HG03175 (cell line): Measurements from ENCODE around the gene COL17A1.
A peak's percentile ranks its signal among the peaks of the same experiment; 100 is the strongest.

Experiments
- ATAC-seq: cut with Tn5 transposase; IDR thresholded peaks from one replicate; pipeline ENCODE4 v1.9.1; 2021; ENCODE audit warnings: mild to moderate bottlenecking, moderate library complexity; ENCODE audit not compliant: unreplicated experiment

Gene COL17A1

GRCh38 chr10:103995134-103995533 lies 90.5 kb downstream of the COL17A1 start:
- ATAC-seq = no peak

DNA sequence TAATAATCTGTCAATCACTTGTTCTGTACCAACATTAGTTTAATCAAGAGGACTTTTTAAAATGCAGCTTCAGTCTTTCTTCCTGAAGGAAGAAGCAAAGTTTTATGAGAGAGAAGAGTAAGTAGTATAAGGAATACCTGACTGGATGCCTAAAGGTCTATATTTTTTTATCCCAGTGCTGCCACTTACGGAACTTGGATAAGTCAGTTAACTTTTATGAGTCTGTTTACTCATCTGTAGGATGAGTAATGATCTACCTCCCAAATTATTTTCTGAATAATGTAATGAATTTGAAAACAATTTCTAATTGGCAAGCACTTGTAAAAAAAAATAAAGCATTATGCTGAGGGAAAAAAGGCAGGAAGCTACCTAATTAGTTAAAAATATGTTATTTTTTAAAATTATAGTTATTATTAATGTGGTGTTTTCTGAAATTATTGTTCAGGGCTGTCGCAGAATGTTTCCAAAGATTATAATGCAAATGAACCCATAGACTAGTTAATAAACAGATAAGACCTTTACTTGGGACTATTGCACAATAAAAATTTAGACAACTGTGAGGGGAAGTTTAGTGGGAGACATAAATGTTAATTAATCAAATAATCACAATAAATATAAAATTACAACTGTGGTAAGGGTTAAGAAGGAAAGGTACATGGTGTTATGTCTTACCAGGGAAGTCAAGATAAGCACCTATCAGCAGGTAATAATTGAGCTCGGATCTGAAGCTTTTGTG lies 94.1 kb downstream of the COL17A1 start:
- ATAC-seq = no peak

GRCh38 chr10:103990531-103990930 lies 95.1 kb downstream of the COL17A1 start:
- no peak for ATAC-seq

DNA sequence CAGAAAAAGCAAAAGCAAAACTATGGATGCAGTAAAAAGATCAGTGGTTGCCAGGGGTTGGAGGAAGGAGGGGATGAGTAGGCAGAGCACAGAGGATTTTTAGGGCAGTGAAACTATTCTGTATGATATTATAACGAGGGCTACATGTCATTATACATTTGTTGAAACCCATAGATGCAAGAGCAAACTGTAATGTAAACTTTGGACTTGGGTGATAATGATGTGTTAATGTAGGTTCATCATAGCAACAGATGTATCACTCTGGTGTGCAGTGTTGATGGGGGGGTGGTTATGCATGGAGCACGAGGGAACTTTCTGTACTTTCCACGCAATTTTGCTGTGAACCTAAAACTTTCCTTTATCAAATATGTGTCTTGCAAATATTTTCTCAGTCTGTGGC lies 95.6 kb downstream of the COL17A1 start:
- no peak for ATAC-seq

GRCh38 chr10:103986360-103986759 lies 99.3 kb downstream of the COL17A1 start:
- ATAC-seq = no peak

- no peak for ATAC-seq
Measured at GRCh38 chr10:103985726-103986125, 100.0 kb downstream of the COL17A1 start.

- ATAC-seq = peak; percentile 91
Measured at GRCh38 chr10:103983367-103983911, 102.2 kb downstream of the COL17A1 start.

GRCh38 chr10:103982639-103983038 lies 103.0 kb downstream of the COL17A1 start:
- ATAC-seq = no peak
